Measurements from ENCODE around the gene SPG7. TPM values are rescaled to one million over a fixed set of nuclear protein-coding genes. Genes with fewer than 3 reads are reported as not detected.

The SPG7 gene
- total RNA-seq, 4 donors from 2014 or later = 79.0 to 156 (median 92.3) TPM

DNA sequence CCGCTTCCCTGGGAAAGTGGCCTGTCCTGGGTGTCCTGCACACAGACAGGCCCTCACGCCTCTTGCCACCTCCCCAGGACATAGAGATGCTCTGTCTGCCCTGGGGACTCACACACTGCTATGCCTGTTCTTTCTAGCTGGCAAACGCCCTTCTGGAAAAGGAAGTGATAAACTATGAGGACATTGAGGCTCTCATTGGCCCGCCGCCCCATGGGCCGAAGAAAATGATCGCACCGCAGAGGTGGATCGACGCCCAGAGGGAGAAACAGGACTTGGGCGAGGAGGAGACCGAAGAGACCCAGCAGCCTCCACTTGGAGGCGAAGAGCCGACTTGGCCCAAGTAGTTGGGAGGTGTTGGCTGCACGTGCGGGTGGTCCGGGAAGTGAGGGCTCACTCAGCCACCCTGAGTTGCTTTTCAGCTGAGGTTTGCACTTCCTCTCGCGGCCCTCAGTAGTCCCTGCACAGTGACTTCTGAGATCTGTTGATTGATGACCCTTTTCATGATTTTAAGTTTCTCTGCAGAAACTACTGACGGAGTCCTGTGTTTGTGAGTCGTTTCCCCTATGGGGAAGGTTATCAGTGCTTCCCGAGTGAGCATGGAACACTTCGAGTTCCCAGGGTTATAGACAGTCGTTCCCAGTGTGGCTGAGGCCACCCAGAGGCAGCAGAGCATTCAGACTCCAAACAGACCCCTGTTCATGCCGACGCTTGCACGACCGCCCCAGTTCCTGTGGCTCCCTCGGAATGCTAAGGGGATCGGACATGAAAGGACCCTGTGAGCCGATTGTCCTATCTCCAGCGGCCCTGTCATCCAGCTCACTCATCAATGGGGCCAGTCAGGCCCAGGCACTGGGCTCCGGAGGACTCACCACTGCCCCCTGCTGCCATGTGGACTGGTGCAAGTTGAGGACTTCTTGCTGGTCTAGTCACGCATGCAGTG is 48.8 kb downstream of the SPG7 start:
- no peak overlapping the region for H3K4me3 ChIP-seq (ENCODE audit: low read depth, poor library complexity, severe bottlenecking)
- DNase-seq (ENCODE audit: low spot score in 2 of 2) = peak; percentile 61 to 94
- TF ChIP-seq POLR2A (IDR thresholded peaks at IDR 0.05) = no peak
- TF ChIP-seq, protein P1, sequence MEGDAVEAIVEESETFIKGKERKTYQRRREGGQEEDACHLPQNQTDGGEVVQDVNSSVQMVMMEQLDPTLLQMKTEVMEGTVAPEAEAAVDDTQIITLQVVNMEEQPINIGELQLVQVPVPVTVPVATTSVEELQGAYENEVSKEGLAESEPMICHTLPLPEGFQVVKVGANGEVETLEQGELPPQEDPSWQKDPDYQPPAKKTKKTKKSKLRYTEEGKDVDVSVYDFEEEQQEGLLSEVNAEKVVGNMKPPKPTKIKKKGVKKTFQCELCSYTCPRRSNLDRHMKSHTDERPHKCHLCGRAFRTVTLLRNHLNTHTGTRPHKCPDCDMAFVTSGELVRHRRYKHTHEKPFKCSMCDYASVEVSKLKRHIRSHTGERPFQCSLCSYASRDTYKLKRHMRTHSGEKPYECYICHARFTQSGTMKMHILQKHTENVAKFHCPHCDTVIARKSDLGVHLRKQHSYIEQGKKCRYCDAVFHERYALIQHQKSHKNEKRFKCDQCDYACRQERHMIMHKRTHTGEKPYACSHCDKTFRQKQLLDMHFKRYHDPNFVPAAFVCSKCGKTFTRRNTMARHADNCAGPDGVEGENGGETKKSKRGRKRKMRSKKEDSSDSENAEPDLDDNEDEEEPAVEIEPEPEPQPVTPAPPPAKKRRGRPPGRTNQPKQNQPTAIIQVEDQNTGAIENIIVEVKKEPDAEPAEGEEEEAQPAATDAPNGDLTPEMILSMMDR (IDR thresholded peaks at IDR 0.05) = peak in 1 of 3 donors; percentile 31
- WGBS, 2 donors = 66 to 73% methylated on average over 31 to 34 of the region's 34 CpGs
- intact Hi-C loops (cut with DNase I; ENCODE audit: low total_unique reads) = no loop called here

DNA sequence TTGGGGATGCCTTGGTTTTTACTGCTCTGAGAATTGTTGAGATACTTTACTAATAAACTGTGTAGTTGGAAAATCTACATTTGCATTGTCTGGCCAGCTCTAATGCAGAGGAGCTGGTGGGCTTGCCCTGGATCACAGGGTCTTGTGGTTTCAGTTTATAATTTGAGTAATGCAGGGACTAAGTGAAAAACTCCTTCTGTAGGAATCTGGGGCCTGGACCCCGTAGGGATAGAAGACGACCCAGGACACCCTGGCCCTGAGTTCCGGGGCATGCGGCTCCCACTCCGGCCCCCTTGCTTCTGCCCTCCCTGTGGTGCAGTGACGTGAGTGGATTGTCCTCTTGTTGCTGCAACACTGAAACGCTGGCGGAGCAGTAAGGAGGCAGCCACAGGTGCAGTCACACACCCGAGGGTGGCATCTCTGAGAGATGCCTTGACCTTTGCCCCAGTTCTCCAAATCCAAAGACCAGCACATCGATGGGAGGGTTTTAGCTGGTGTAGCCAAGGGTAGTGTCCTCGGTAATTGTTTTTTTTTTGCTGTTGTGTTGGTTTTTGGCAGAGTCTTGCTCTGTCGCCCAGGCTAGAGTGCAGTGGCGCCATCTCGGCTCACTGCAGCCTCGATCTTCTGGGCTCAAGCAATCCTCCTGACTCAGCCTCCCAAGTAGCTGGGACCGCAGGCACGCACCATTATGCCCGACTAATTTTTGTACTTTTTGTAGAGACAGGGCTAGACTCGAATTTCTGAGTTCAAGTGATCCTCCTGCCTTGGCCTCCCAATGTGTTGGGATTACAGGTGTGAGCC is 49.7 kb downstream of the SPG7 start:
- no peak overlapping the region for H3K4me3 ChIP-seq (ENCODE audit: low read depth, poor library complexity, severe bottlenecking)
- intact Hi-C loops (cut with DNase I; ENCODE audit: low total_unique reads) = no loop called here
- no peak for DNase-seq (ENCODE audit: low spot score in 2 of 2)
- TF ChIP-seq, protein P1 (IDR thresholded peaks at IDR 0.05) = no peak
- TF ChIP-seq POLR2A (IDR thresholded peaks at IDR 0.05) = no peak
- WGBS, 2 donors = 88 to 90% methylated on average over 19 of the region's 19 CpGs

DNA sequence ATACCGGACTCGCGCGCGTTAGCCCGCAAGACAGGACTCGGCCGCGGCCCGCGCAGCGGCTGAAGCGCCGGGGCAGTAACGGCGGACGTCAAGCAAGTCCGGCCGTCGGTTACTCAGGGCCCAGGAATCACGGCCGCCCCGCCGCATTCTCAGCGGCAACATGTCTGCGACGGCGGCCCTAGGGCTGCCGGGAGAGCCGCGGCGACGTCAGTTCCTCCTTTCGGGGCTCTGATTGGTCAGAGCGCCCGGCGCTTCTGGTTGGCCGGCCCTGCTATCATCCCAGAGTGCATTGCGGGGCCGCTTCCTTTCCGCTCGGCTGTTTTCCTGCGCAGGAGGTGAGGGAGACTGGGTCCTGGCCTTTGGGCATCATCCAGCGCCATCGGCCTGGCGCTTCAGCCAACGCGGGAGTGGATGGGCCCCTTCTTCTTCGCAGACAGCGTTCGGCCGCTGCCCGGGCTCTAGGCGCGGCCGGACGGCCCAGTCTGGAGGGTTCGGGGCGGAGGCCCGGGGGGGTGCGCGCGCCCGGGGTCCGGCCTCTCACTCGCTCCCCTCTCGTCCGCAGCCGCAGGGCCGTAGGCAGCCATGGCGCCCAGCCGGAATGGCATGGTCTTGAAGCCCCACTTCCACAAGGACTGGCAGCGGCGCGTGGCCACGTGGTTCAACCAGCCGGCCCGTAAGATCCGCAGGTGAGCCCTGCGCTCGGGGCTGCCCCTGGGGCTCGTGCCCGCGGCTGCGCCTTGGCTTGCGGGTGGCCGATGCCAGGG is 52.4 kb downstream of the SPG7 start, which contains the start of gene RPL13:
RPL13 (plus strand) TSS at position 305 of the 764 bp plus-strand sequence; CDS start at position 583, 278 bp downstream.
- 1% methylated on average over 30 to 41 of the region's 87 CpGs for WGBS, 2 donors
- DNase-seq (ENCODE audit: low spot score in 2 of 2) = peak; percentile 93 to 98
- intact Hi-C loops (cut with DNase I; ENCODE audit: low total_unique reads) = no loop called here
- H3K4me3 ChIP-seq (ENCODE audit: low read depth, poor library complexity, severe bottlenecking) = peak within 1 kb of the TSS; percentile 91
- TF ChIP-seq POLR2A (IDR thresholded peaks at IDR 0.05) = peak in 1 of 2 donors; percentile 75
- TF ChIP-seq, protein P1 (IDR thresholded peaks at IDR 0.05) = no peak

DNA sequence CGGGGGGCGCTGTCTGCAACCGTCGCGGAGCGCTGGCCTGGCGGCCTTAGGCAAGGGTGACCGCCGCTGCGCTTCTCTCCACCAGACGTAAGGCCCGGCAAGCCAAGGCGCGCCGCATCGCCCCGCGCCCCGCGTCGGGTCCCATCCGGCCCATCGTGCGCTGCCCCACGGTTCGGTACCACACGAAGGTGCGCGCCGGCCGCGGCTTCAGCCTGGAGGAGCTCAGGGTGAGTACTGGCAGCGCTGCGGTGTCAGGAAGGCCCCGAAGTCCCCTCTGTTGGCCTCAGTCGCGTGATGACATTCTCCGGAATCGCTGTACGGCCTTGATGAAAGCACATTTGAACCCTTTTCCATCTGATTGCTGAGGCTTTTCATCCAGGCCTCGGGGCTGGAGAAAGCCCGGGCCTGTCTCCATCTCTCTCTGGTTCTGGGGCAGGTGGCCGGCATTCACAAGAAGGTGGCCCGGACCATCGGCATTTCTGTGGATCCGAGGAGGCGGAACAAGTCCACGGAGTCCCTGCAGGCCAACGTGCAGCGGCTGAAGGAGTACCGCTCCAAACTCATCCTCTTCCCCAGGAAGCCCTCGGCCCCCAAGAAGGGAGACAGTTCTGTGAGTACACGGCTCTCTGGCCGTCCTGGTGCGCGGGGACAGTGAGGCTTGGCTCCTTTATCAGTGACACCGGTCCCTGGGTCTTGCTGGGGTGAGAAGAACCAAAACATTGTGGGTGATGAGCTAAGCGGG is 53.1 kb downstream of the SPG7 start:
- peak overlapping the region; percentile 91 for H3K4me3 ChIP-seq (ENCODE audit: low read depth, poor library complexity, severe bottlenecking)
- no peak for DNase-seq (ENCODE audit: low spot score in 2 of 2)
- WGBS, 2 donors = 8 to 10% methylated on average over 44 to 50 of the region's 58 CpGs
- intact Hi-C loops (cut with DNase I; ENCODE audit: low total_unique reads) = no loop called here
- TF ChIP-seq, protein P1 (IDR thresholded peaks at IDR 0.05) = no peak
- no peak for TF ChIP-seq POLR2A (IDR thresholded peaks at IDR 0.05)
